Right cardiac atrium (tissue), 5 donors: ENCODE results near the gene SMCO3. TPM values are rescaled to one million over a fixed set of nuclear protein-coding genes. Genes with fewer than 3 reads are reported as not detected.
A peak's percentile ranks its signal among the peaks of the same experiment; 100 is the strongest.

Experiments used
- ATAC-seq, 2 donors: fragments of 200-7000 bp; cut with Tn5 transposase; one replicate each; pipeline versions ENCODE4 v1.8.0 to v1.9.1; 2020; ENCODE audit warnings: moderate library complexity in 2 of 2, mild to moderate bottlenecking in 1 of 2
- DNase-seq, 3 donors: peaks; one replicate each; pipeline ENCODE4 v3.0.0-alpha.2; 2020
- H3K27ac ChIP-seq: one replicate; pipeline ENCODE4 v1.5.1; 2013; ENCODE audit warnings: mild to moderate bottlenecking, low read length, control low read depth, moderate library complexity
- H3K27me3 ChIP-seq: one replicate; pipeline ENCODE4 v1.6.1; 2013; ENCODE audit not compliant: control insufficient read depth, insufficient read depth
- H3K4me1 ChIP-seq: one replicate; pipeline ENCODE4 v1.6.1; 2013; ENCODE audit warnings: low read length; ENCODE audit not compliant: control insufficient read depth, insufficient read depth
- H3K4me3 ChIP-seq: one replicate; pipeline ENCODE4 v1.5.1; 2013; ENCODE audit warnings: low read length, control low read depth
- H3K9me3 ChIP-seq: one replicate; pipeline ENCODE4 v1.6.1; 2013; ENCODE audit warnings: low read length; ENCODE audit not compliant: control insufficient read depth
- WGBS: extraction: QIAGEN DNeasy Blood & Tissue Kit; methylation state at CpG from one replicate; pipeline ENCODE4 v1.1.7; 2013; 5-methylcytosine and 5-hydroxymethylcytosine counted together
- intact Hi-C, 4 donors: fragments of 100-400 bp; cut with DNase I; formaldehyde crosslinking; loops; one replicate each; pipeline versions ENCODE4 v1.11.0 to v1.14.0; 2022 to 2023
- polyA plus RNA-seq: library from polyadenylated mRNA; stranded (reverse); fragments of 200-250 nt; gene quantifications from one replicate; pipeline ENCODE4 v1.2.3, GENCODE V29; 2013
- total RNA-seq, 4 donors: library from RNA; stranded (reverse); fragmentation: NEBNext Ultra II Directional; extraction: Animal tissue kit (Norgen Biotek cat#: 25700); gene quantifications; one replicate each; pipeline ENCODE4 v1.2.1, GENCODE V29; 2021
- donor health status: healthy with polysubstance abuse.
- donor health status: DM: no; HTN: yes; CAD: no.
- donor health status: DM: no; HTN: no; CAD: no.
- donor health status: DM: no; HTN: yes; CAD: no; lungs with severe emphysema.
- donor health status: DM: yes; HTN: yes; CAD: no.

The SMCO3 gene
- total and polyA plus RNA-seq, 5 donors, result 0.53 to 1.5 (median 0.80) TPM

- Histone ChIP-seq H3K9me3 (no peaks in the 10 kb centered on the region), H3K4me3 (peak overlapping the region; percentile 57), H3K27ac (peak overlapping the region; percentile 84), H3K4me1 (no peaks in the 10 kb centered on the region), H3K27me3 (no peaks in the 10 kb centered on the region)
- ATAC-seq (peak; percentile 47 to 50), DNase-seq (peak; percentile 55 to 80 (median 78))
- intact Hi-C loops, result loop anchor here in 1 of 4 donors (10.0 kb wide), 1 partner anchor 70 kb away; the partner anchor contains the start of gene ART4
- 5% methylated on average over 34 of the region's 34 CpGs for WGBS
These were observed 38.9 kb downstream of the SMCO3 start for GRCh38 chr12:14774906-14775635.

DNA sequence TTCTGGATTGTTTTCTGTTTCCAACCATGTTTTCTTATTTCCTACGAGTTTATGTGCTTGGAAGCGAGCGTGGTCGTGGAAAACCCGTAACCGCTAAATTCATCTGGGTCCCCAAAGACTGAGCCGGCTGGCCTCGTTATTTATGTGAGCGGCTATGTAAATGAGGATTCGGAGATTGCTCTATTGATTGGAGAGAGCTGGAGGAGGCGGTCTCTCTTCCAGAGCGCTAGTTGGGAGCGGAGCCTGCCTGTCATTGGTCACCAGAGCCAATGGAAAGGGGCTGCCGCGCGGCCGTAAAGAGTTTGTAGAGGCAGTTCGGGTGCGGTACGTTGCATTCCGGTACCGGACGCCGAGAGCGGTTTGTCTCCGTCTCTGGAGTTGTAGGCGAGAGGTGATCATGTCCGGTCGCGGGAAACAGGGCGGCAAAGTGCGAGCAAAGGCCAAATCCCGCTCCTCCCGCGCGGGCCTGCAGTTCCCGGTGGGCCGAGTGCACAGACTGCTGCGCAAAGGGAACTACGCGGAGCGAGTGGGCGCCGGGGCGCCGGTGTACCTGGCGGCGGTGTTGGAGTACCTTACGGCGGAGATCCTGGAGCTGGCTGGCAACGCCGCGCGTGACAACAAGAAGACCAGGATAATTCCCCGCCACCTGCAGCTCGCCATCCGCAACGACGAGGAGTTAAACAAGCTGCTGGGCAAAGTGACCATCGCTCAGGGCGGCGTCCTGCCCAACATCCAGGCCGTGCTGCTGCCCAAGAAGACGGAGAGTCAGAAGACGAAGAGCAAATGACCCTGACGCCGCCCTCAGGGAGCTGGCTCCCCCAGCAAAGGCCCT, 39.7 kb downstream of the SMCO3 start:
- under 1% methylated on average over 67 of the region's 67 CpGs for WGBS
- Histone ChIP-seq H3K9me3 (no peaks in the 10 kb centered on the region), H3K4me1 (no peaks in the 10 kb centered on the region), H3K27ac (peak overlapping the region; percentile 84), H3K27me3 (no peaks in the 10 kb centered on the region), H3K4me3 (peak overlapping the region; percentile 57)
- intact Hi-C loops, result loop anchor here in 1 of 4 donors (10.0 kb wide), 1 partner anchor 71 kb away; the partner anchor contains the start of gene ART4
- ATAC-seq (peak; percentile 90 to 91), DNase-seq (peak; percentile 95 to 98 (median 97))

- 16% methylated on average over 16 of the region's 16 CpGs for WGBS
- Histone ChIP-seq H3K4me3 (peak overlapping the region; percentile 57), H3K27me3 (no peaks in the 10 kb centered on the region), H3K9me3 (no peaks in the 10 kb centered on the region), H3K4me1 (no peaks in the 10 kb centered on the region), H3K27ac (peak overlapping the region; percentile 84)
- DNase-seq, result peak; percentile 28 to 69 (median 55)
- peak in 1 of 2 donors; percentile 0 for ATAC-seq
- intact Hi-C loops, result loop anchor here in 1 of 4 donors (10.0 kb wide), 1 partner anchor 71 kb away; the partner anchor contains the start of gene ART4
These were observed 40.3 kb downstream of the SMCO3 start for GRCh38 chr12:14773685-14774073.

GRCh38 chr12:14772946-14773345, 41.0 kb downstream of the SMCO3 start:
- no peaks in the 10 kb centered on the region for H3K27me3 ChIP-seq
- no peaks in the 10 kb centered on the region for H3K4me1 ChIP-seq
- WGBS, result 91% methylated on average over 5 of the region's 5 CpGs
- ATAC-seq (no peak), DNase-seq (no peak)
- no peak overlapping the region for H3K27ac ChIP-seq
- no peaks in the 10 kb centered on the region for H3K9me3 ChIP-seq
- H3K4me3 ChIP-seq, result no peak overlapping the region
- intact Hi-C loops, result loop anchor here in 1 of 4 donors (10.0 kb wide), 1 partner anchor 72 kb away; the partner anchor contains the start of gene ART4

DNA sequence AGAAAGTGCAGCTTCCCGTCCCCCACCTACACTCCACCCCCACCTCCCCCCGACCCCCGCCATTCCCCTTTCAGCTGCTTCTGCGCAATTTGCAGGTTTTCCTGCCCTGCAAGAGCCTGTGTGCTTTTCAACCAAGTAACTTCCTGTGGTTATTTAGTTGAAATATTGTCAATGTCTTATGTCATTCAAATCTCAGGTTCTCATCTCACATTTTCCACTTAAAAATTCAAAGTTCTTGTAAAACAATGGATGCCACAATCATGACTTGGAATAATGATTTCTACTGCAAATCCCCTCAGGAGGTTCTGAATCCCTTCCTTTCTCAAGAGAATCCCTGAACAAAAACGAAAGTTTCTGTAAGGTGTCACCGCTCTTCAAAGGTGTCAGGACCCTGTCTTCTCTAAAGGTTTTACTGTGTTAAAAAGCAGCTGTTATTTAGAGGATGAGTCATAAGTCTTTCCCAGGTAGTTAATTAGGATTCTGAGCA, 42.3 kb downstream of the SMCO3 start:
- no peak overlapping the region for H3K4me3 ChIP-seq
- WGBS, result 34% methylated on average over 6 of the region's 6 CpGs
- no peak overlapping the region for H3K27ac ChIP-seq
- intact Hi-C loops, result loop anchor here in 1 of 4 donors (10.0 kb wide), 1 partner anchor 73 kb away; the partner anchor contains the start of gene ART4
- ATAC-seq, result no peak
- H3K4me1 ChIP-seq, result no peaks in the 10 kb centered on the region
- H3K9me3 ChIP-seq, result no peaks in the 10 kb centered on the region
- no peak for DNase-seq
- no peaks in the 10 kb centered on the region for H3K27me3 ChIP-seq

DNA sequence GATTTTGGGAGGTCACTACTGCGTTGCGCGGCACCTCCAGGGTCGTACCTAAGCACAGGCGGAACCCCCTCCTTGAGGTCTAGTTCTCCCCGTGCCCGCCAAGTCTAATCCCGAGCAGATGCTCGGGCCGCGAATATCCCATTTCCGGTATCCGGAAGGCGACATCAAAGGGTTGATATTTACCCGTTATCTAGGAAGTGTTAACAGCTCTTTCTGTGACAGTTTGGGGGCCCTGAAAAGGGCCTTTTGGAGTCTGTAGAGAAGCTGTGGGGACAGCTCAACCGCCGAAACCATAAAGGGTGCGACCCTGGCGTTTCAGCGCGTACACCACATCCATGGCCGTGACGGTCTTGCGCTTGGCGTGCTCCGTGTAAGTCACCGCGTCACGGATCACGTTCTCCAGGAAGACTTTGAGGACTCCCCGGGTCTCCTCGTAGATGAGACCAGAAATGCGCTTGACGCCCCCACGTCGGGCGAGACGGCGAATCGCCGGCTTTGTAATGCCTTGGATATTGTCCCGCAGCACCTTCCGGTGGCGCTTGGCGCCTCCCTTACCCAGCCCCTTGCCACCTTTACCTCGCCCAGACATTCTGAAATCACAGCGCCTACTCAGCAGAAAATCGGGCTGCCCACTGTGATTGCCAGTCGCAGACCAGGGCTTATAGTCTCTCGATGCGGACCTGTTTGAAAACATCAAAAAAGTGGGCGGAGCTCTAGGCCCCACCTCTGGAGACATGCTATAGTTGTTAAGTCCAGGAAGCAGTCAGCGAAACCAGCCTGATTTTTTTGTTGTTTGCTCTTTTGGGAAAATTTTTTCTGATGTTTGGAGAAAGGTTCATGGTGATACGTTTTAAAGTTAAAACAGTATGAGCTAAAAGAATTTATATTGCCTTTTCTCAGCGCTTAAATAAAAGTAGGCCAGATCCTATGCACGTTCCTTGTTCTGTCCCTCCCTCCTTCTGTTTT, 43.2 kb downstream of the SMCO3 start:
- WGBS, result under 1% methylated on average over 56 of the region's 56 CpGs
- peak overlapping the region; percentile 86 for H3K4me3 ChIP-seq
- intact Hi-C loops, result loop anchor here in 1 of 4 donors (10.0 kb wide), 1 partner anchor 74 kb away; the partner anchor contains the start of gene ART4
- H3K27ac ChIP-seq, result peak overlapping the region; percentile 92
- ATAC-seq, result peak; percentile 80
- peak; percentile 89 to 95 (median 93) for DNase-seq
- H3K27me3 ChIP-seq, result no peaks in the 10 kb centered on the region
- no peaks in the 10 kb centered on the region for H3K4me1 ChIP-seq
- no peaks in the 10 kb centered on the region for H3K9me3 ChIP-seq

DNA sequence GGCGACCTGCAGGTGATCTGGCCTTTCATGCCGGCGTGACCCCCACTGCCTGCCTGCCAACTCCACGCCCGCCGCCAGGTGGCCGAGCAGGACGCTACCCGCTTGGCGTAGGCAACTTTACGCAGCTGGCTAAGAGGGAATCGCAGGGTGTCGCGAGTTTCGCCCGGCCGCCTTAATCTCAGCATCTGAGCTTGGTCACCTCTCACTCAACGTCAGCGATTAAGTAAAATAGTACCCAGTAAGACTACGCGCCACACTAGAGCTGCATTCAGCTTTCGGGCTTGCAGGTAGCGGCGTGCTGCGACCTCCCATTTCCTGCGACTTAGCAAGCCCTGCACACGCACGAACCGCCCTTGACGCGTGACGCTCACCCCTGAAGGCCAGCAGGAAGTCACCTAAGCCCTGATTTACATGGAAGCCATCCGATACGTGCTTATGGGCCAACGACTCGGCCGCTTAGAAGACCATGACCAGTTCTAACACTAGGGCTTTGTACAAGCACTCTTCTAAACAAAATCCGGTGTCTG, 44.0 kb downstream of the SMCO3 start:
- under 1% methylated on average over 38 of the region's 38 CpGs for WGBS
- peak overlapping the region; percentile 86 for H3K4me3 ChIP-seq
- DNase-seq, result peak; percentile 80 to 92 (median 92)
- intact Hi-C loops, result loop anchor here in 1 of 4 donors (10.0 kb wide), 1 partner anchor 75 kb away; the partner anchor contains the start of gene ART4
- H3K27me3 ChIP-seq, result no peaks in the 10 kb centered on the region
- H3K9me3 ChIP-seq, result no peaks in the 10 kb centered on the region
- peak overlapping the region; percentile 92 for H3K27ac ChIP-seq
- ATAC-seq, result peak; percentile 63 to 71
- no peaks in the 10 kb centered on the region for H3K4me1 ChIP-seq

DNA sequence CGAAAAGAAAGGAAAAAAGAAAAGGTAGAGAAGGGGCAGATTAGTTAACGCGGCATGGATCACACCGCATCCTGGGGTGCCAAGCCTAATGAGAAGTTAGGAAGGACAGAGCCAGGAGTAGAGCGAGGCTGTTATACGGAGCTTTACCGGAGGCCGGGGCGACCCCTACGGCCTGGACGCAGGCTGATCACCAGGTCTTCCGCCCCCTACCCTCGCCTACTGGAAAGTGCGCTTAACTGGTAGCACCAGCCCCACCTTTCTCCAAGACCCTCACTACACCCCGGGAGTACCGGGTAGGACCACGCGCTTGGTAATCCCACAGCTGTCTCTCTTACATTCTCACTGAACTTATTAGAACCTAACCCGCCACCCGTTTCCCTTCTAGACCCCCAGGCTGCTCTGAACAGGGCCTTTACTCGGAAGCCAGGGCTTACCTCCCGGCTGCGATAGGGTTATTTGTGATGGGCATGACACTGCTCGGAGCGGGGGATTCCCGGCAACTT, 44.5 kb downstream of the SMCO3 start:
- intact Hi-C loops, result no loop called here
- DNase-seq (peak; percentile 29 to 66 (median 62)), ATAC-seq (peak; percentile 8 to 17)
- Histone ChIP-seq H3K9me3 (no peaks in the 10 kb centered on the region), H3K27me3 (no peaks in the 10 kb centered on the region), H3K4me1 (no peaks in the 10 kb centered on the region), H3K27ac (peak overlapping the region; percentile 92), H3K4me3 (peak overlapping the region; percentile 86)
- 9% methylated on average over 26 of the region's 26 CpGs for WGBS

GRCh38 chr12:14768823-14769405, 45.1 kb downstream of the SMCO3 start:
- intact Hi-C loops, result no loop called here
- ATAC-seq (no peak), DNase-seq (peak in 1 of 3 donors; percentile 47)
- H3K27me3 ChIP-seq, result no peaks in the 10 kb centered on the region
- no peaks in the 10 kb centered on the region for H3K4me1 ChIP-seq
- peak overlapping the region; percentile 92 for H3K27ac ChIP-seq
- H3K9me3 ChIP-seq, result no peaks in the 10 kb centered on the region
- peak overlapping the region; percentile 86 for H3K4me3 ChIP-seq
- WGBS, result 60% methylated on average over 16 of the region's 16 CpGs
